ENCODE measurements around the gene KPNA1.
"Not testable (repeated sequence)": the region's sequence is repeated elsewhere in the genome, so short reads cannot be mapped to it uniquely, and the experiment has no call there.

KPNA1 gene

GRCh38 chr3:122519693-122520092 is 5.0 kb upstream of the KPNA1 start:
- DNase-seq = no peak

GRCh38 chr3:122516846-122517360 is 2.2 kb upstream of the KPNA1 start:
- DNase-seq = no peak

- no peak for DNase-seq
Measured at GRCh38 chr3:122515870-122516269, 1.1 kb upstream of the KPNA1 start.

GRCh38 chr3:122515020-122515468 is 305 bp upstream of the KPNA1 start:
- no peak for DNase-seq

- no peak for DNase-seq
Measured at GRCh38 chr3:122513386-122514122, 1.2 kb downstream of the KPNA1 start.

GRCh38 chr3:122512284-122512683 is 2.5 kb downstream of the KPNA1 start:
- no peak for DNase-seq

- no peak for DNase-seq
Measured at GRCh38 chr3:122510878-122511535, 3.7 kb downstream of the KPNA1 start.

GRCh38 chr3:122508944-122509343 is 5.8 kb downstream of the KPNA1 start:
- DNase-seq = not testable (repeated sequence)

GRCh38 chr3:122508135-122508914 is 6.4 kb downstream of the KPNA1 start:
- DNase-seq = no peak

- no peak for DNase-seq
Measured at GRCh38 chr3:122506450-122506849, 8.3 kb downstream of the KPNA1 start.

GRCh38 chr3:122505676-122506075 is 9.1 kb downstream of the KPNA1 start:
- DNase-seq = no peak

GRCh38 chr3:122502941-122503340 is 11.8 kb downstream of the KPNA1 start:
- DNase-seq = no peak

- DNase-seq = no peak
Measured at GRCh38 chr3:122502139-122502538, 12.6 kb downstream of the KPNA1 start.

- DNase-seq = not testable (repeated sequence)
Measured at GRCh38 chr3:122500964-122501363, 13.8 kb downstream of the KPNA1 start.

- no peak for DNase-seq
Measured at GRCh38 chr3:122498152-122498551, 16.6 kb downstream of the KPNA1 start.

GRCh38 chr3:122497425-122497824 is 17.3 kb downstream of the KPNA1 start:
- DNase-seq = peak; percentile 49

- DNase-seq = no peak
Measured at GRCh38 chr3:122496508-122496907, 18.2 kb downstream of the KPNA1 start.

- no peak for DNase-seq
Measured at GRCh38 chr3:122493296-122493695, 21.4 kb downstream of the KPNA1 start.

- no peak for DNase-seq
Measured at GRCh38 chr3:122488262-122488973, 26.3 kb downstream of the KPNA1 start.

- no peak for DNase-seq
Measured at GRCh38 chr3:122484985-122485384, 29.8 kb downstream of the KPNA1 start.

- DNase-seq = no peak
Measured at GRCh38 chr3:122481390-122481789, 33.3 kb downstream of the KPNA1 start.

- DNase-seq = no peak
Measured at GRCh38 chr3:122476532-122476931, 38.2 kb downstream of the KPNA1 start.

- no peak for DNase-seq
Measured at GRCh38 chr3:122475316-122475715, 39.4 kb downstream of the KPNA1 start.

Measured in stimulated activated CD8-positive, alpha-beta memory T cell treated with anti-CD3 and anti-CD28 coated beads, Interleukin-4, amount 100 ng/mL, for 48 hours (primary cell).